Testis (tissue), 2 donors: ENCODE data around the gene TSPAN6.

Source experiments
- CTCF ChIP-seq, 3 experiments: fragments of 450-650 bp in 2 of 3; fragments of 200-600 bp in 1 of 3; sonication (generic) in 1 of 3; IDR thresholded peaks; one replicate each; pipeline ENCODE4 v1.5.1; 2016 to 2019; ENCODE audit warnings: antibody characterized with exemption in 3 of 3, mild to moderate bottlenecking in 2 of 3, moderate library complexity in 1 of 3
- POLR2A ChIP-seq: fragments of 450-650 bp; IDR thresholded peaks from one replicate; pipeline ENCODE4 v1.6.1; 2017; ENCODE audit warnings: antibody characterized with exemption, mild to moderate bottlenecking, moderate library complexity

- TF ChIP-seq POLR2A (no peak), CTCF (IDR thresholded peaks at IDR 0.05) (no peak)
Observed at GRCh38 chrX:100587861-100588260, 48.7 kb downstream of the TSPAN6 start.
